ENCODE results near the gene CHD1L. TPM values are rescaled to one million over a fixed set of nuclear protein-coding genes. Genes with fewer than 3 reads are reported as not detected.

CHD1L gene
- total RNA-seq, 4 donors from 2014 or later: 12.7 to 20.6 (median 16.9) TPM

DNA sequence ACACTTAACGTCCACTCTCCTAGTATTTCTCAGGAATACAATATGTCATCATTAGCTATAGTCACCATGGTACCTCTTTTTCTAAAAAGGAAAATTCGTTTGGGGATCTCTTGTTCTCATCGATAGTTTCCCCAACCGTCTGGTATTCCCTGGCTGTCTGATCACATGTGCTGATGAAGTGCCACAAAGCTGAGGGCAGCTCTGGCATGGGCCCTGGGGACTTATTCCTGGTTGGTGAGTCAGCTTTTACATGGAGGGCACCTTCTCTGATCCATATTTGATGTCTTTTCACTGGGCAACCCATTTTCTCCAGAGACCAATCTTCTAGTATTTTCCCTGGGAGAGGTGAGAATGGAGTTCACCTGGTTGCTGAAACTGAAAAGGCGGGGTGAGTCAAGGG, 39.5 kb downstream of the CHD1L start:
- WGBS, 2 donors: 93 to 95% methylated on average over 5 of the region's 5 CpGs
- intact Hi-C loops (cut with DNase I; ENCODE audit: low total_unique reads): no loop called here

DNA sequence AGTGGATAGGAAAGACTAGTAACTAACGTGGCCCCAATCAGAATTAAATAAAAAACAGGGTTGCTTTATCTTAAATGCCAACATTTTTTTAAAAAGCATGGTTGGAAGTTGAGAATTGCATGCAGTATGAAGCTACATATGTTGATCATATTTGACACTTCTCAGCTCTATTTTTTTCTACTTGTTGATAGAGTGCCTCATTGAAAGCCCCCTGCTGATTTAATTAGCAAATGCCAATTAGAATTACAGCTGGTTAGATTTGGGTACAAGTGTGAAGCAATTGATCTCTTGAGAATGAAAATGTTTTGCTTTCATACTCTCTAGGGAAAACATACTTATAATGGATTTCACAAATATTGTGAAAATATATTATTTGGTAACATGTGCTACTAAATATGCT, 40.5 kb downstream of the CHD1L start:
- DNase-seq (ENCODE audit: low spot score in 2 of 2): no peak
- intact Hi-C loops (cut with DNase I; ENCODE audit: low total_unique reads): no loop called here
- no peak for TF ChIP-seq POLR2A (IDR thresholded peaks at IDR 0.05)
- TF ChIP-seq, protein P1, sequence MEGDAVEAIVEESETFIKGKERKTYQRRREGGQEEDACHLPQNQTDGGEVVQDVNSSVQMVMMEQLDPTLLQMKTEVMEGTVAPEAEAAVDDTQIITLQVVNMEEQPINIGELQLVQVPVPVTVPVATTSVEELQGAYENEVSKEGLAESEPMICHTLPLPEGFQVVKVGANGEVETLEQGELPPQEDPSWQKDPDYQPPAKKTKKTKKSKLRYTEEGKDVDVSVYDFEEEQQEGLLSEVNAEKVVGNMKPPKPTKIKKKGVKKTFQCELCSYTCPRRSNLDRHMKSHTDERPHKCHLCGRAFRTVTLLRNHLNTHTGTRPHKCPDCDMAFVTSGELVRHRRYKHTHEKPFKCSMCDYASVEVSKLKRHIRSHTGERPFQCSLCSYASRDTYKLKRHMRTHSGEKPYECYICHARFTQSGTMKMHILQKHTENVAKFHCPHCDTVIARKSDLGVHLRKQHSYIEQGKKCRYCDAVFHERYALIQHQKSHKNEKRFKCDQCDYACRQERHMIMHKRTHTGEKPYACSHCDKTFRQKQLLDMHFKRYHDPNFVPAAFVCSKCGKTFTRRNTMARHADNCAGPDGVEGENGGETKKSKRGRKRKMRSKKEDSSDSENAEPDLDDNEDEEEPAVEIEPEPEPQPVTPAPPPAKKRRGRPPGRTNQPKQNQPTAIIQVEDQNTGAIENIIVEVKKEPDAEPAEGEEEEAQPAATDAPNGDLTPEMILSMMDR (IDR thresholded peaks at IDR 0.05): no peak
- 42 to 69% methylated on average over 1 of the region's 1 CpG for WGBS, 2 donors
- H3K4me3 ChIP-seq (ENCODE audit: low read depth, poor library complexity, severe bottlenecking): no peak overlapping the region

More for the DNA sequence above, 39.5 kb downstream of the CHD1L start:
- TF ChIP-seq, protein P1 (IDR thresholded peaks at IDR 0.05): no peak
- no peak for TF ChIP-seq POLR2A (IDR thresholded peaks at IDR 0.05)
- H3K4me3 ChIP-seq (ENCODE audit: low read depth, poor library complexity, severe bottlenecking): no peak overlapping the region
- DNase-seq (ENCODE audit: low spot score in 2 of 2): no peak

DNA sequence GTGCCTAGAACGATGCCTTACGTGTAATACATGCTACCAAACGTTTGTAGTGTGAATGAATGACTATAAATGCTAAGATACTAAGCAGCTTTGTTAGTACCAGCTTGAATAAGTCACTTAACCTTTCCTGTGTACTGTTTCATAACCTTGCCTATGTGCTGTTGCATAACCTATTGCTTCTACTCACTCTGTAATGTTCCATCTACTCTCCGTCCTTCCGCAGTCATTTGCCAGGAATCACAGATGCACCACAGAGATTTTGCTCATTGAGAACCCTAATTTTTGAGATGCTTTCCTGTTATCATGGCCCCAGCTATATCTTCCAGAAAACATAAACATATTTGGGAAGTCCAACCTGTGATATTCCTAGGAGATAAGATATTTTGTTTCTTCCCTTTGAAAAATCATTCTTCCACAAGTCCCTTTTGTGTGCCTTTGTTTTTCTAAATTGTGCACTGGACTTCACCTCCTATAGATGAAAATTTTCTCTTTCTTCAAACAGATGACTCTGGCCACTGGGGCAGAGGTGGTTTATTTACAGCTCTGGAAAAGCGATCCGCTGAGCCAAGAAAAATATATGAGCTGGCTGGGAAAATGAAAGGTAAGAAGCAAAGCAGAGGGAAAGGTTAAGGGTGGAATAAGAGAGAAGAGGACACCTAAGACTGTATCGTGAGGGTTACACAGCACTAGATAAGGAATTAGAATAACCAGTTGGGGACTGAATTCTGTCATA, 44.8 kb downstream of the CHD1L start:
- no peak for TF ChIP-seq POLR2A (IDR thresholded peaks at IDR 0.05)
- TF ChIP-seq, protein P1 (IDR thresholded peaks at IDR 0.05): no peak
- 88 to 94% methylated on average over 8 of the region's 8 CpGs for whole genome bisulfite sequencing, 2 donors
- intact Hi-C loops (cut with DNase I; ENCODE audit: low total_unique reads): no loop called here
- H3K4me3 ChIP-seq (ENCODE audit: low read depth, poor library complexity, severe bottlenecking): no peak overlapping the region
- DNase-seq (ENCODE audit: low spot score in 2 of 2): no peak

DNA sequence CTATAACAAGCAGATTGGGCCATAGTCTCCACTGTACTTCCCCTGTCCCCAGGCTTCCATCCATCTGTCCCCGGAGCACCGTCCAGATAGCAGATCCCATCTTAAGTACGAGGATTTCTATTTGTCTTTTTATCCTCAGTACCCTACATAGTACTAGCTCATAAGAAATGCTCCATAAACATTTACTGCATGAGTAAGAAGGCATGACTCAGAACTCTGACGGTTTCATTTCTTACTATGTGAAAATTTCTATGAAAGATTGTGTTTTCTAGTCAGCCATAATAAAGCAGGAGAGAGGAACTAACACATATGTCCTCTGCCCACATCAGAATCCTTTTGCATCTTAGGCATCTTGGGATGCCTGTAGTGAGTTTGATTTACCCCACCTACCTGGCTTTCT, 49.5 kb downstream of the CHD1L start:
- intact Hi-C loops (cut with DNase I; ENCODE audit: low total_unique reads): no loop called here
- DNase-seq (ENCODE audit: low spot score in 2 of 2): no peak
- TF ChIP-seq POLR2A (IDR thresholded peaks at IDR 0.05): no peak
- TF ChIP-seq, protein P1 (IDR thresholded peaks at IDR 0.05): no peak
- 82 to 92% methylated on average over 4 of the region's 4 CpGs for WGBS, 2 donors
- H3K4me3 ChIP-seq (ENCODE audit: low read depth, poor library complexity, severe bottlenecking): no peak overlapping the region

DNA sequence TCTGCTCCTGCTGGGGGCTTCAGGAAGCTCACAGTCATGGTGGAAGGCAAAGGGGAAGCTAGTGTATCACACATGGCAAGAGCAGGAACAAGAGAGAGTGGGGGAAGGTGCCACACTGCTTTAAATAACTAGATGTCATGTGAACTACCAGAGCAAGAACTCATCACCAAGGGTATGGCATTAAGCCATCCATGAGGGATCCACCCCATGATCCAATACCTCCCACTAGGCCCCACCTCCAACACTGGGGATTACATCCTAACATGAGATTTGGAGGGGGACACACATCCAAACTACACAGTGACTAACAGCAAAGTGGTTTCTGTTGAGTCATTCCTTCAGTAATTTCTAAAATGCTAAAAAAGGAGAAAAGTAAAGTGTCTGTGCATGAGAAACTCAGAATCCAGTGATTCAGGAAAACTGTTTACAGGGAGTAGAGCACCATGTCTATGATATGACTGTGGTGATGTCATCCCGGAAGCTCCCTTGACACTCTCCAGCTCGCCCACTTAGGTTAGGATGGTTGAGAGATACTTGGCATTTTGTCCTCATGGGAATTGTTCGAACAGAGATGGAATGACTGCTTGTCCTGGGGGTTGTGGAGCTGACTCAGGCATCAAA, 50.3 kb downstream of the CHD1L start:
- DNase-seq (ENCODE audit: low spot score in 2 of 2): no peak
- TF ChIP-seq POLR2A (IDR thresholded peaks at IDR 0.05): no peak
- TF ChIP-seq, protein P1 (IDR thresholded peaks at IDR 0.05): no peak
- no peak overlapping the region for H3K4me3 ChIP-seq (ENCODE audit: low read depth, poor library complexity, severe bottlenecking)
- intact Hi-C loops (cut with DNase I; ENCODE audit: low total_unique reads): no loop called here
- 79 to 85% methylated on average over 3 of the region's 3 CpGs for WGBS, 2 donors
